Measurements from ENCODE around the gene ARID1B. TPM values are rescaled to one million over a fixed set of nuclear protein-coding genes. Genes with fewer than 3 reads are reported as not detected.

The ARID1B gene
- total RNA-seq, 1 donor from 2014 or later, result 18.5 TPM

DNA sequence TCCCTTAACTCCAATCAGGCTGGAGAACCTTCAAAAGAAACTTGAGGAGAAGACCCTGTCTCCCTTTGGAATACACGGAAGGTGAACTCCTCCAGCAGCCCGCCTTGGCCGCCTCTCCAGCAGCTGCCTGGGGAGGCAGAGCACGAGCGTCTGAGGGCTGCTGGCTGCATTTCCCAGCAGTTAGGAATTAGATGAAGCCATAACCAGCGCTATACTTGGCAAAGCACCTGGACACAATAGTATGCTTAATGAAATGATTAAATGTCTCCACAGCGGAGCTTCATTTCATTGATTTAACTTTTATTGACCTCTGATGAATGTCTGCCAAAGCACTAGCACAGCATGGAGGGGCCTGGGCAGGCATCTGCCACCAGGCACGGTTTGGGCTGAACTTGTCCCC, 472.6 kb downstream of the ARID1B start:
- DNase-seq (ENCODE audit: low read depth), result no peak
- H3K4me3 ChIP-seq (ENCODE audit: low read depth, low read length), result no peak overlapping the region
- TF ChIP-seq, protein P1, sequence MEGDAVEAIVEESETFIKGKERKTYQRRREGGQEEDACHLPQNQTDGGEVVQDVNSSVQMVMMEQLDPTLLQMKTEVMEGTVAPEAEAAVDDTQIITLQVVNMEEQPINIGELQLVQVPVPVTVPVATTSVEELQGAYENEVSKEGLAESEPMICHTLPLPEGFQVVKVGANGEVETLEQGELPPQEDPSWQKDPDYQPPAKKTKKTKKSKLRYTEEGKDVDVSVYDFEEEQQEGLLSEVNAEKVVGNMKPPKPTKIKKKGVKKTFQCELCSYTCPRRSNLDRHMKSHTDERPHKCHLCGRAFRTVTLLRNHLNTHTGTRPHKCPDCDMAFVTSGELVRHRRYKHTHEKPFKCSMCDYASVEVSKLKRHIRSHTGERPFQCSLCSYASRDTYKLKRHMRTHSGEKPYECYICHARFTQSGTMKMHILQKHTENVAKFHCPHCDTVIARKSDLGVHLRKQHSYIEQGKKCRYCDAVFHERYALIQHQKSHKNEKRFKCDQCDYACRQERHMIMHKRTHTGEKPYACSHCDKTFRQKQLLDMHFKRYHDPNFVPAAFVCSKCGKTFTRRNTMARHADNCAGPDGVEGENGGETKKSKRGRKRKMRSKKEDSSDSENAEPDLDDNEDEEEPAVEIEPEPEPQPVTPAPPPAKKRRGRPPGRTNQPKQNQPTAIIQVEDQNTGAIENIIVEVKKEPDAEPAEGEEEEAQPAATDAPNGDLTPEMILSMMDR (conservative IDR thresholded peaks at IDR 0.05; ENCODE audit: low read depth, low read length), result no peak

DNA sequence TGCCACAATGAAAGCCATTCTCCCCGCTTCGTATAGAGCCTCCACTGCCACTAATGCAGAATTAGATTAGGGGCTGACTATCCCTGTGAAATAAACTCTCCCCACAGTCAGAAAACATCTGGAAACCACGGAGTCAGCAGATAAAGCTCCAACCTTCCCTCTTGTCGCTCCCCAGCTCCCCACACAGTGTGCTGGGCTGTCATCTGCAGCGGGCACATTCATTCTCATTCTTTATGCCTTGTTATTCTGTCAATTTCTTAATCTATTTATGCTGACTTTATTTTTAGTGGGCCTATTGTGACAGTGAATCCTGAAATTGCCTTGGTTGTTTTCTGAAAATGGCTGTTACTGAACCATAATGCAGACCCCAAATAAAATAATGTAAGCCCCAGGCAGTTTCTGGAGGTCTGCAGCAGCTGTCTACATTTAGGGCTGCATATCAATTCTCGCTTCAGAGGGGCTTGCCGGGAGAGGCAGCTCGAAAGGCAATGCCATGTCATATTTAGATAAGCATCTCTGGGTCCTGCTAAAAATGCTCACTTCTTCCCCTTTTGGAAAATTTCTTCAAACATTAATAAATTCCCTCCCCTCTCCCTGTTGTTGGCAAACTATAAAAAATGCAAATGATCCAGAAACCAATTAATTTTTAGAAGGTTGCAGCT, 474.5 kb downstream of the ARID1B start:
- DNase-seq (ENCODE audit: low read depth), result no peak
- H3K4me3 ChIP-seq (ENCODE audit: low read depth, low read length), result no peak overlapping the region
- TF ChIP-seq, protein P1 (conservative IDR thresholded peaks at IDR 0.05; ENCODE audit: low read depth, low read length), result no peak

DNA sequence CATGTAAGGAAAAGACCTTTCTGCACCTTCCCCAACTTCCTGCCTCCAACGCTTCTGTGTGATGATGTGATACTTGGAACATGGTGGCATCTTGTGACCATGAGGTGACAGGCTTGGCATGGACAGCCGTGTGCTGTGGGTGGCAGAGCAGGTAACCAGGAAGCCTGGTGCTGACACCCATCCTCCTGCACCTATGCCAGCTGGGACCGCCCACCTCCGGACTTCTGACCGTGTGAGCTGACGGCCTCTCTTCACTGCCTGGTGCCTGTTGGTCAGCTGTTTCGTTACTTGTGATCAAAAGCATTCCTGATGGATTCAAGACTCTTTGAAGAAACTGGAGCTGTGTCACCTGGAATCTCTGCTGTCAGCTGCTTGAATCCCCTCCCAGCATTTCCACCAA, 475.8 kb downstream of the ARID1B start:
- TF ChIP-seq, protein P1 (conservative IDR thresholded peaks at IDR 0.05; ENCODE audit: low read depth, low read length), result no peak
- no peak overlapping the region for H3K4me3 ChIP-seq (ENCODE audit: low read depth, low read length)
- DNase-seq (ENCODE audit: low read depth), result no peak

DNA sequence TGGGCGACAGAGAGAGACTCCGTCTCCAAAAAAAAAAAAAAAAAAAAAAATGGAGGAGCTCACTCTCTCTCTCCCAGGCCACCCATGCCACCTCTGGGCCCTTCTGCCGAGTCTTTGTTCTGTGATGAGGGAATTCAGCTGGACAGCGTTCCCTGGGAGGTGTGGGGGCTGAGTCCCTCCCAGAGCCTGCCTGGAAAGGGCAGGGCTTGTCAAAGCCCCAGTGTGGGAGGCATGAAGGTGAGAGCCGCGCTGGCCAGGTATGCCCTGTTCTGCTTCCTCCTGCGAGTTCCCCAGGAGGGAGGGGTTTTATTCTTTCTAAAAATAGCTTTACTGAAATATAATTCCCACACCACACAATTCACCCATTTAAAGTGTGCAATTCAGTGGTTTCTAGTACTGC, 476.5 kb downstream of the ARID1B start:
- H3K4me3 ChIP-seq (ENCODE audit: low read depth, low read length), result no peak overlapping the region
- TF ChIP-seq, protein P1 (conservative IDR thresholded peaks at IDR 0.05; ENCODE audit: low read depth, low read length), result no peak
- DNase-seq (ENCODE audit: low read depth), result no peak

DNA sequence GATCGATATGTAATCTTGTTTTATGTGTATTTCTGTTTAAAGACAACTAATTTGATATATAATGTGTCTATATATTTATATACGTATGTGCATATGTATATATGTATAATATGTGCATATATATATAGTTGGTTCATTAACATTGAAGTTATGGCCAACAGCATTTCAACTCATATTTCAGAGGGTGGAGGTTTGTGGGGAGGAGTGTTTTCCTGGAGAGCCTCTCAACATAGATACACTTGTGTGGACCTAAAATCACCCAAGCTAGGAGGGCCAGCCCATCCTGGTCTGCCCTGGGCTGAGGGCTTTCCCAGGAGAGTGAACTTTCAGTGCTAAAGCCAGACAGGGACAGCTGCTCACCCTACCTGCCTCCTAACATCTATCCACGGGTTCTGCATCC, 477.4 kb downstream of the ARID1B start:
- TF ChIP-seq, protein P1 (conservative IDR thresholded peaks at IDR 0.05; ENCODE audit: low read depth, low read length), result no peak
- no peak for DNase-seq (ENCODE audit: low read depth)
- H3K4me3 ChIP-seq (ENCODE audit: low read depth, low read length), result no peak overlapping the region

DNA sequence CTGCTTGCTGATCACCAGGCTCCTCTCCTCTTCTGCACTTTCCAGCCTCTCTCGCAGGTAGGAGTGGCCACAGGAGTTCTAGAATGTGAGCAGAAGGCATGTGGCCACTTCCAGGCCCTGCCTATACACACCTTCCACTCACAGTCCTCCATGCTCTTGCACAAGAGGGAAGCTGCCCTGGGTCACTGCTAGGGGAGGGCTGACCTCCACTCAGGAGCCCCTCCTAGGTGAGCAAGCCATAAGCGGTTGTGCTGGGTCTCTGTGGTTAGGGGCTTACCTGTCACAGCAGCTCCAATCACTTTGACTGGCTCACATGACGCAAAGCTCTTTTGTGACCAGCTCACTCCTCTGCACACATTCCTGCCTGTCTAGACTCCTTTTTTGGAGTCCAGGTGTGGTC, 477.9 kb downstream of the ARID1B start:
- no peak overlapping the region for H3K4me3 ChIP-seq (ENCODE audit: low read depth, low read length)
- no peak for DNase-seq (ENCODE audit: low read depth)
- TF ChIP-seq, protein P1 (conservative IDR thresholded peaks at IDR 0.05; ENCODE audit: low read depth, low read length), result no peak

DNA sequence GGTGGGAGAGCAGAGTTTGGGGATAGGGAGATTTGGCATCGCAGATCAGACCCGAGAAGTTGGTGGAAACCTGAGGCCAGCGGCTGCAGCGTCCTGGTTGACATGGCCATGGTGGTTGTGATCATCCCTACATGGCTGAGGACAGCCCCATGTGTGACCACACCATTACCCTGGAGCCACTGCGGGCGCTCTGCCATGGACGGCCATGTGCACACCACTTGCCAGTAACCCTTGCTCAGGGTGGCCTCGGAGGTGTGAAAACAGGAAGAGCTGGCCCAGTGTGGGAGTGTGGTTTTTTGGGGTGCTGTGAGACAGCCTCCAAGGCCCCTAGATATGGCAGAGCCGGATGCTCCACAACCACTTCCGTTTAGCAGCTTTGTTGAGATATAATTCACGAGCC, 481.7 kb downstream of the ARID1B start:
- TF ChIP-seq, protein P1 (conservative IDR thresholded peaks at IDR 0.05; ENCODE audit: low read depth, low read length), result no peak
- DNase-seq (ENCODE audit: low read depth), result no peak
- no peak overlapping the region for H3K4me3 ChIP-seq (ENCODE audit: low read depth, low read length)

Data from epithelial cell of proximal tubule (primary cell).